Measurements from ENCODE around the gene SLC35F3.
"Not testable (repeated sequence)": the region's sequence is repeated elsewhere in the genome, so short reads cannot be mapped to it uniquely, and the experiment has no call there.

Gene SLC35F3

GRCh38 chr1:234199476-234200127 is 295.1 kb downstream of the SLC35F3 start:
- DNase-seq (ENCODE audit: low spot score), result no peak

DNA sequence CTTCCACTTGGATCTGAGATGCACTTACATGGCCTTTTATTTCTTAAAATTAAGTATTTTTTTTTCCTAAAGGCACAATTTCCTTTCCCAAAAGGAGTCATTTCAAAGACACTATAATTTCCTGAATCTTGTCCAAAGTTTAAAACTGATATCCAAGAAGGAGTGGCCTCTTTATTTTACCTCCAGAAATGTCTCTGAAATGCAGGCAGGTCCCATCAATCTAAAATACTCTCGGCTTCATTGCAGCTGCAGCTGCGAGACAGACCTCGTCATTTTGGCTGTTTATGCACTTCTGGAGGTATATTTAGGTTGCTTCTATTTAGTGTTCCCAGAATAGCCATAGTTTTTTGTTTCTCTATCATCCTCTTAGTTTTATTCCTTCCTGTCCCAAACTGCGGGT is 296.1 kb downstream of the SLC35F3 start:
- DNase-seq (ENCODE audit: low spot score), result no peak

DNA sequence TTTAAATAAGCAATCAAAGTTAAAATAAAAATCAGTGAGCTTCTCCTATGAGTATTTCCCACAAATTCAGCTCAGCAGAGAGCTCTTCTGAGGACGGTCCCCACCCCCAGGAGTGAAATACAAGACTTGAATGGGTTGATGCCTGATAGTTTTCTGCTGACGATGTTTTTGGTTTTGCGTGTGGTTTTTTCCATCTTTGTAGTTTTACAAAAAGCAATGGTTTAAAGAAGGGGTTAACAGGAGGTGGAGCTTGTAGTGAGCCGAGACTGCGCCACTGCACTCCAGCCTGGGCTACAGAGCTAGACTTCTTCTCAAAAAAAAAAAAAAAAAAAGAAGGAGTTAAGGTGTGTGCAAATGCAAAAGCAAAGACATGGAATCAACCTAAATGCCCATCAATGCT is 297.1 kb downstream of the SLC35F3 start:
- DNase-seq (ENCODE audit: low spot score), result no peak

- no peak for DNase-seq (ENCODE audit: low spot score)
These were observed 301.5 kb downstream of the SLC35F3 start for GRCh38 chr1:234205966-234206365.

DNA sequence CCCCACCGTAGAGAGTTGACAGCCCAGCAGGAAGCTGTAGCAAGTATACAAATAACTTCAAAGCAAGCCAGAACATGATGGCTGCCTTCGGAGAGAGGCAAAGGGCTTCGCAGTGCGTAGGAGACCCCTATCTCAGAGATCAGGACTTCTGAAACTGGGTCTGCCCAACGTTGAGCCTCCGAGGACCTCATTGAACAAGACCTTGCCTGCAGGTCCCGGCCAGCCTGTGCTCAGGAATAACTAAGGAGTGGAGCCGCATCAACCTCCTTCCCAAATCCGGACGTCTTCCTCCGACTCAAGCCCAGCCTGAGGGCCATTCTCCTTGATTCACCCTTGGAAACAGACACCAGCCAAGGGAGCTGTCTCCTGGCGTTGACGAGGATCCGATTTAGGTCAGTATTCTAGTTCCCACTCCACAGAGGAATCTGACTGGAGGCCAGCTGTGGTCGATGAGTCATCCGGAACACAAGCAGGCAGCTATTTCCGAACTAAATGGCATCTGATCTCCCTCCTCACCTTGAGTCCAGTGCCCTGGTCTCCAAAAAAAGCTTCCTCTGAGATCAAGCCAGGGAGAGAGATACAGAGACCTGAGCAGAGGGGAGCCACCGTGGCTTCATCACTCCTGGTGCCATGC is 302.3 kb downstream of the SLC35F3 start:
- no peak for DNase-seq (ENCODE audit: low spot score)

DNA sequence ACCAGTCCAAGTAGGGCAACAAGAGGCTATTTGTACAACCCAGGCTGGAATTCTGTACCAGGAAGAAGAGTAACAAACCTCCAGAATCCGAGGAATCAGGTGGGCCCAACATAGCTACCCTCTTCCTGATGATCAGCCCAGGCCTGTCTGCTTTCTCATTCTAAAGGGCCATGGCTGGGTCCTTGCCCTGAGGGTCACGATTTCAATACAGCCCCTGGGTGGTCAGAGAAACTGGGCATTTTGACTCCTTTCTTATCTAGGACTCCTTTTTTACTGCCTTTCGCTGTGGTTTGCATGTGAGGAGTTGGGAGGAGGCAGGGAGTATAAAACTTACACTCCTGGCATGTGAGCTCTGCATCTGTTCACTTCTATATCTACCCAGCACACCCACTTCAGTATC is 303.9 kb downstream of the SLC35F3 start:
- no peak for DNase-seq (ENCODE audit: low spot score)

DNA sequence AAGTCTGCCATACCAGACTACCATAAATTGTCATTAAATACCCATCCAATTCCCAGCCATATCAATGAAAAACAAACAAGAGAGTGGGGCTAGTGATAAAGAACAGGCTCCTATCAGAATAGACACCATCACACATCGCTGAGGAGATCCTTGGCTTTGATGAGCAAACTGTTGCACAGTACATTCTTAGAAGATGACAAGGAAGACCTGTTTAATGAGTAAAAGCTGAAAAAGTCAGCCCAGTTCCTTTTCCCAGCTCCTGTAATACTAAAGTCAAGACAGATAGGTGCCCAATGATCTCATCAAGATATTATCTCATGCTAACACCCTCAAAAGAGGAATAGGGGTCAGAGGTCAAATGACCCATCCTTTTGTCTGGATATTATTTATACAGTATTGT is 304.3 kb downstream of the SLC35F3 start:
- no peak for DNase-seq (ENCODE audit: low spot score)

DNA sequence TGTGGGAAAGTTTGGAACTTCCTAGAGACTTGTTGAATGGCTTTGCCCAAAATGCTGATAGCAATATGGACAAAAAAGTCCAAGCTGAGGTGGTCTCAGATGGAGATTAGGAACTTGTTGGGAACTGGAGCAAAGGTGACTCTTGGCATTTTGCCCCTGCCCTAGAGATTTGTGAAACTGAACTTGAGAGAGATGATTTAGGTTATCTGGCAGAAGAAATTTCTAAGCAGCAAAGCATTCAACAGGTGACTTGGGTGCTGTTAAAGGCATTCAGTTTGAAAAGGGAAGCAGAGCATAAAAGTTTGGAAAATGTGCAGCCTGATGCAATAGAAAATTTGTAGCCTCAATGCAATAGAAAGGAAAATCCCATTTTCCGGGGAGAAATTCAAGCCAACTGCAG is 306.0 kb downstream of the SLC35F3 start:
- DNase-seq (ENCODE audit: low spot score), result not testable (repeated sequence)

GRCh38 chr1:234211855-234212254 is 307.4 kb downstream of the SLC35F3 start:
- not testable (repeated sequence) for DNase-seq (ENCODE audit: low spot score)

GRCh38 chr1:234212764-234213657 is 308.5 kb downstream of the SLC35F3 start:
- peak; percentile 3 for DNase-seq (ENCODE audit: low spot score)

- no peak for DNase-seq (ENCODE audit: low spot score)
These were observed 309.2 kb downstream of the SLC35F3 start for GRCh38 chr1:234213658-234214128.

DNA sequence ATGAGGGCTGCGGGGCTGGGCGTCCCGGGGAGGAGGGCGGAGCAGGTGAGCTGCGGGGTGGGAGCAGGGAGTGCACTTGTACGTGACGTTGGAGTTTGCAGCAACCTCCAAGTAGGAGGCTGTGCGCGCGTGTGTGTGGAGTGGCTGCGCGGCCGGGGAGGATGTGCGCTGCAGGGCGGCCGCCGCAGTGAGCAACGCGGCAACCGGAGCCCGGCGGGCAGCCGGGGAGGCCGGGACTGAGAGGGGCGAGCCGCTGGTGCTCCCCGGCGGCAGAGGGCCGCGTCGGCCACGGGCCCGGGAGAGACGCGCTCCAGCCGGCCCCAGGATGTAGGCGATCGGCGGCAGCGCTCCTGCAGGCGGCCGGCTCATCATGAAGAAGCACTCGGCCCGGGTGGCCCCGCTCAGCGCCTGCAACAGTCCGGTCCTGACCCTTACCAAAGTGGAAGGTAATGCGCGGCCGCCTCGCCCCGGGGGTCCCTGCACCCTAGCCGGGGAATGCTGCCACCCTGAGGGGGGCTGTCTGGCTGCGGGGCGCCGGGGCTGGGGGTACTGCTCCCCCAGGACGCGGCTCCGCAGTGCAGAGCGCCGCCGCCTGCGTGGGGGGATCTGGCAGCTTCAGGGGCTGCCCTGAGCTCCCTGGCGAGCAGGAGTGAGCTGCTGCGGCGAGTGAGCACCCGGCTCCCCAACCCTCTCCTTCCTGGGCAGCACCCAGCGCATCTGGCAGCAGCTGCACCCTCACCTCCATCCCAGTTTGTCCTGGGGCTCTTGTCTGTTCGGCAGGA is 309.8 kb downstream of the SLC35F3 start:
- no peak for DNase-seq (ENCODE audit: low spot score)

- no peak for DNase-seq (ENCODE audit: low spot score)
These were observed 310.7 kb downstream of the SLC35F3 start for GRCh38 chr1:234214911-234215892.

DNA sequence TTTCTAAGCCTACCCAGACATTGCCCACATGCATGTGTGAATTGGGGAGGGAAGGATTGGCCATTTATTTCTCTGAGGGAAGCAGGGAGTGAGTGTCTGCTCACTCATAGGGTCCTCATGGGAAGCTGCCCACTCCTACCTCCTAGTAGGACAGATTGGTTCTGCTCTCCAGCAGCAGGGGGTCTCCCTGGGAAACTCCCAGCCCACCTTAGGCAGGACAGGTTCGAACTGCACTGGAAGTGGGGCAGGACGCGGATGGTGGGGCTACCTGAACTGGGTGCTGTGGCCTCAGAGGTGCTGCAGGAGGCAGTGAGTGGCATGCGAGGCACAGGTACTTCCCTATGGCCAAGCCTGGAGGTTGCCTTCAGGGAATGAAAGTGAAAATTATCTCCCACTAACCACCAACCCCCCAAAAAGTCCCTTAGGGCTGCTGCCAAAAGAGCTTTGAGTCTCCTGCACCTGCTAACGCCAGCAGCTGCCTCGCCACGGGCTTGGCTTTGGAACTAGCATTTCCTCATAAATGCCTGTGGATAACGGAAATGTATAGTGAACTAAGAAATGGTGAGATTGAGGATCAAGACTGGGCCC is 311.7 kb downstream of the SLC35F3 start:
- no peak for DNase-seq (ENCODE audit: low spot score)

DNA sequence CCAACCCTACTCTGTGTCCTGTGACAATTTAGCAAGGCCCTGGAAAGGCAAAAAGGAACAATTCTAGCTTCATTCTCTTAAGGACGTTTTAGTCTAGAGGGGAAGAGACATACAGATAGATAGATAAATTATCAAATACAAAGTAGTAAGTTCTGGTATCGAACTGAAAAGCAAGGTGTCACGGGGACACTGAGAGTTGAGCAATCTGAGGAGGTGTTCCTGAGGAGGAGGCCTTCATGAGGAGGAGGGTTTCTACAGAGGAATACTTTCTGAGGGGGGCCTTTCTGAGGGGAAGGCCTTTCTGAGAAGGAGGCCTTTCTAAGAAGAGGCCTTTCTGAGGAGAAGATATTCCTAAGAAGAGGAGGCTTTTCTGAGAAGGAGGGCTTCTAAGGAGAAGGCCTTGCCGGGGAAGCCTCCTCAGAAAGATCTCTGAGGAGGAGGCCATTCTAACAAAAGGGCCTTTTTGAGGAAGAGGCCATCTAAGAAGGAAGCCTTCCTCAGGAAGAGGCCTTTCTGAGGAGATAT is 312.9 kb downstream of the SLC35F3 start:
- no peak for DNase-seq (ENCODE audit: low spot score)

GRCh38 chr1:234218078-234218477 is 313.6 kb downstream of the SLC35F3 start:
- DNase-seq (ENCODE audit: low spot score), result no peak

GRCh38 chr1:234219711-234220110 is 315.2 kb downstream of the SLC35F3 start:
- DNase-seq (ENCODE audit: low spot score), result no peak

- no peak for DNase-seq (ENCODE audit: low spot score)
These were observed 317.1 kb downstream of the SLC35F3 start for GRCh38 chr1:234221601-234222000.

DNA sequence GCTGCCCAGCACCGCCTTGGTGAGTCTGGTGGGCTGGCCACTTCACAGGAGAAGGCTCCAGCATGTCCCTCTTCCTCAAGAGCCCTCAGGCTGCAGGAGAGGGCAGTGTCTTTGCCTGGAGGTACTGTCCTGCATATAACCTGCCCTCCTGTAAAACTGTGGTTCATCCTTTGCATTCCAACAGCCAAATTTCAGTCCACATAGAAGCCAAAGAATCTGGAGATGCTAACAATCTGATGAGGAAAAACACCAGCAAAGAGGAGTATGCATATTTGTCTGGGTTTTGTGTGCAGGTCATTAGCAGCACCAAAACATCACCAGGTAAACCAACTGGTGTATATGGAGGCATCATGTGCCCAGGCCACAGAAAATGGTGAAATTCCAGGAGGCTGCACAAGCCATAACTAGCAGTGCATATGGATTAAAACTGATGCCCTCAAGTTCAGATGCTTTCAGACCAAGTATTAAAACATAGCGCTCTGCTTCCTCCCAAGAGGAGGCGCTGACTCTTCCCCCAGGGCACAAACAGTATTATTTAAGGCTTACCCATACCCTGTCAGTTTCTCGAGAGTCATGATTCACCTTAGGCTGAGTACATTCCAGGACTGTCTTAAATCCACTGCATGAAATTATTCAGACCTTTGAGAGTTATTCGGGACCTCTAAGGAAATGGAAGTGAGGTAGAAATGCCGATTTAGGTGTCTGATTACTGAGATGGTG is 318.2 kb downstream of the SLC35F3 start:
- DNase-seq (ENCODE audit: low spot score), result no peak

All from hematopoietic multipotent progenitor cell treated with erythropoietin and hydrocortisone succinate and interleukin-3 and kit ligand, for 15 days (in vitro differentiated cells).